CD4-positive, alpha-beta T cell treated with Interleukin-15 for 1 hour (primary cell): Measurements from ENCODE around the gene MAPT.

Experiments used
- DNase-seq: peaks from one replicate; pipeline ENCODE4 v3.0.0-alpha.2; 2020

Gene MAPT

DNA sequence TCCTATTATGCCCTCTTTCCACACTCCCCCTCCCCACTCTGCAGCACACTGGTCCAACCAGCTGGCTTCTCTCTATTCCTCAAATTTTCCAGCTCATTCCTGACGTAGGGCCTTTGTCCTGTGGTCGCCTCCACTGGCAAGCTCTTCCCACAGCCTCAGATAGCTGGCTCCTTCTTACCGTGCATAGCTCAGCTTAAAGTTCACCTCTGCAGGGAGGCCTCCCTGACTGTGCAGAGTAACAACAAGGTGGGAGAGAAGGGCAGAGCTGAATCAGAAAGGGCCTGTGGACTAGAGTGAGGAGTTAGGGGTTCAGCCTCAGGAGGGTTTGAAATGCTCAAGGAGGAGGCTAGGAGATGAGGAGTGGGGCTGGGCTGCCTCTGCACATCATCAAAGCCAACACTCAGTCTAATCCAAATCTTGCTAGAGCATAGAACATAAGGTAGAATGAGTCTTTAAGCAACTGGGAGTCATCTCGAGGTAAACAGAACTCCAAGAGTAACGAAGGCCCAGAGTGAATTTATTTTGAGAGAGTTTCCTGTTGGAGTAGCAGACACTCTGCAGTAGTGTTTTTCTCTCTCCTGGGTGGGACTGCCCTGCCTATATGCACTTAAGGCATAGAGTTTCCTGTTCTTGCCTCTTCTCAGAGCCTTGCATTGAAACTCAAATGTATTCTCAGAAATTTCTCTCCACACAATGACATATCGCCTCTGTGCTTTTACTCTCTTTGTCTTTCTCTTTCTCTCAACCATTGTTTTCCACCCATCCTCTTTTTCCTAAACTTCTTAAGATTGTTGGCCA is 30.3 kb upstream of the MAPT start:
- DNase-seq = no peak

DNA sequence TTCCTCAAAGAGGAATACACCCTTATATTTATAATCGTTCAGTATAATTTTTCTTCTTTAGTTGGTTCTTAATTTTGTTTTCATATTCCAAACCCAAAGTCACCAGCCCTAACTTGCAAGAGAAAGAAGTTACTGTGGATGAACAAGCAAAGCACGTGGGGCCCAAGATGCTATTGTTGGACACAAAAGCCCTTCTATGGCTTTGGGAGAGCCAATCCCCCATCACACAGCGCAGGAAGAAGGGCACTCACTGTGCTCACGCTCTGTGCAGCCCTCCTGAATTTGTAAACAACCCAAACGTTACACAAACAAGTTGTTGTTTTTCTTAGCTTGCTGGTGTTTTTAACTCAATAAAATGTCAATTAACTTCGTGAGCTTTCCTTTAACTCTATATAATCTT is 27.2 kb upstream of the MAPT start:
- no peak for DNase-seq

- no peak for DNase-seq
These were observed 26.7 kb upstream of the MAPT start for GRCh38 chr17:45867702-45868101.

DNA sequence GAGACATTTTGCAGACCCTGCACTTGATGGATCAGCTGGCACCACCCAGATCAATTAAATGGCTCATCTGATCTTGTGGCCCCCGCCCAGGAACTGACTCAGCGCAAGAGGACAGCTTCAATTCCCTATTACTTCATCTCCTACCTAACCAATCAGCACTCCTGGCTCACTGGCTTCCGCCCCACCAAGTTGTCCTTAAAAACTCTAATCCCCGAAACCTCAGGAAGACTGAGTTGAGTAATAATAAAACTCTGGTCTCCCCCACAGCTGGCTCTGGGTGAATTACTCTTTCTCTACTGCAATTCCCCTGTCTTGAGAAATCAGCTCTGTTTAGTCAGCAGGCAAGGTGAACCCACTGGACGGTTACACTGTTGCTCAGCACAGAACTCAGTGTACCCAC is 26.1 kb upstream of the MAPT start:
- no peak for DNase-seq

GRCh38 chr17:45869676-45870341 is 24.5 kb upstream of the MAPT start:
- no peak for DNase-seq

- DNase-seq = no peak
These were observed 23.9 kb upstream of the MAPT start for GRCh38 chr17:45870342-45870974.

DNA sequence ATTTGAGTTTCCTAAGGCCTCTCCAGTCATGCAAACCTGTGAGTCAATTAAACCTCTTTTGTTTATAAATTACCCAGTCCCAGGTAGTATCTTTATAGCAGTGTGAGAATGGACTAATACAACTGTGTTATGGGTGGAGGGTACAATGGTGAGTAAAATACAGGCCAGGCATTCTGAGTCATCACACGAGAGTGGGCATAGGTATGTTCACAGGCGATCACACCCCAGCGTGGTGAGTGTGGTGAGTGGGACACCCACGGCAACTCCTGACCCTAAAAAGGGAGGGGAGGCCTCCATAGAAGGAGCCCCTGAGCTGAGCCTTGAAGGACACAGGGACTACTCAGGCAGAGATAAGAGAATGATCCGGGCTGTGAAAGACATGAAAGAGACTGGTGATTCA is 22.6 kb upstream of the MAPT start:
- no peak for DNase-seq

DNA sequence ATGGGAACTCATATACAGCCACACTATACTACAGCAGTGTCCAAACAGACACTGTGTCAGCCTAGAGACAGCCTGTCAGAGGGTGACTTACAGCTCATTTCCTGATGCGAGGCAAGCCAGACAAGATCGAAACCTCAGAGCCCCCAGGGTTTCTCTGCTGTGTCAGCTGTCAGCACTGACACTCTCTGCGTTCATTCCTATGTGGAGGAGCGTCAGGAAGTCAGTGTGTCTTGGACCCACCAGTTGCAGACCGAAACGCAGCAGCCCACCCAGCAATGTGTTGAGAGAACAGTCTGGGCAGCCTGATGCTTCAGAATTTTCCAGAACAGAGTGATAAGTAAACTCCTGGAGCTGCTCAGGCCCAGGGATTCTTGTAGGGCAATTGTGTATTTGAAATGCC is 20.6 kb upstream of the MAPT start:
- no peak for DNase-seq

DNA sequence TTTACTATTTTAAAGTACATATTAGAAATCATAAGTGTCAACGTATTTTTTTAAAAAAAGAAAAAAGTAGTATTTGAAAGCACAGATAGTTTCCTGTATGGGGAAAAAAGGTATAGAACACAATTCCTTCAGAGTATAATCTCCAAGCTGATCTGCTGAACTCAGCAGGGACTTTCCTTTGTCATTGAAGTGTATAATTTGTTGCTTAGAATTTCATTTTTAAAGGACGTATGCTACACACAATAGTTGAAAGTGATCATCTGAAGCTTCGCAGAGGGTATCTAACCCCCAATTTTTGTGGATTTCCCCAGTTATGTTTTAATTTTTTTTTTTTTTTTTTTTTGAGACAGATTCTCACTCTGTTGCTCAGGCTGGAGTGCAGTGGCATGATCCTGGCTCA is 20.2 kb upstream of the MAPT start:
- no peak for DNase-seq

- no peak for DNase-seq
These were observed 17.8 kb upstream of the MAPT start for GRCh38 chr17:45876539-45876938.

- no peak for DNase-seq
These were observed 16.9 kb upstream of the MAPT start for GRCh38 chr17:45877467-45877866.

DNA sequence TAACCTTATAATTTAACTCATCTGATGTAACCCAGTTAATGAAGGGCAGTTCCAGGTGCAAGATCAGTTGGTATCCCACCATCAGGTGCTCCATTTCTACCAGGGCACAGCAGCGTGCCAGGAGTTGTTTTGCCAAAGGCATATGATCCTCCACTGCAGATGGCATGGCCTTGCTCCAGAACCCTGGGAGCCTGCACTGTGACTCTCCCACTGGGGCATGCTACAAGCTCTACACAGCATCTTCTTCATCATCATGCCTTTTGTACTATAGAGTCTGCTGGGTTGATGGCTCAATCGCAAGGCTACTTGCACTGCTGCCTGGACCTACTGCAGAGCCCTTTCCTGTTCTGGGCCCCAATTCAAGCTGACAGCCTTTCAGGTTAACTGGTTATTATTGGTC is 11.3 kb upstream of the MAPT start:
- no peak for DNase-seq

DNA sequence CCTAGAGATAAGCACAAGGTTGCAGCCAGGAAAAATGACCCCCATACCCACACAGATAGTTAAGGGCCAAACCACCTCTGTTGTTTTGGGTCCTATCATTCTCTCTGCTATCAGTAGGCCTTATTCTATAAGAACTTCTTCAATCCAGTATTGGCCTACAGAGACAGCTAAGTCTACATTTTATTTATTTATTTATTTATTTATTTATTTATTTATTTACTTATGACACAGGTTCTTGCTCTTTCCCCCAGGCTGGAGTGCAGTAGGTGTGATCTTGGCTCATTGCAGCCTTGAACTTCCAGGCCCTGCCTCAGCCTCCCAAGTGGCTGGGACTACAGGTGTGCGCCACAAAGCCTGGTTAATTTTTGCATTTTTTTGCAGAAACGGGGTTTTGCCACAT is 7.5 kb upstream of the MAPT start:
- DNase-seq = no peak

GRCh38 chr17:45888392-45888791 is 6.0 kb upstream of the MAPT start:
- DNase-seq = no peak

DNA sequence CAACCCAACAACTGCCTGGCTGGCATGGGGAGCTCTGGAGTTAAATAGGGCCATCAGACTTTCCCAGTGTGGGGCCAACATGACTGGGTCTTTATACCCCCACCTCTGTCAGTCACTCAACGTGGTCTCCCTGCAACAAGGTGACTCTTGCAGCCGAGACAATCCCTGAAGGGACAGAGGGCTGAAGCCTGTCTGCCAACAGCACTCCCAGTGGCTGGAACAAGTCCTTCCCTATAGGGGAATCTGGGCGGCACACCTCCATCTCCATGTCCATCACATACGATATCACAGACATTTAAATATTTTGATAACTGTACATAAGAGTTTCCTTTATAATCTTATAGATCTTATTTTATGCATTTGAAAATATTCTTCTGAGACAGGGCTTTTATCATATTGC is 4.8 kb upstream of the MAPT start:
- DNase-seq = no peak

GRCh38 chr17:45893725-45894021 is 681 bp upstream of the MAPT start:
- DNase-seq = no peak

DNA sequence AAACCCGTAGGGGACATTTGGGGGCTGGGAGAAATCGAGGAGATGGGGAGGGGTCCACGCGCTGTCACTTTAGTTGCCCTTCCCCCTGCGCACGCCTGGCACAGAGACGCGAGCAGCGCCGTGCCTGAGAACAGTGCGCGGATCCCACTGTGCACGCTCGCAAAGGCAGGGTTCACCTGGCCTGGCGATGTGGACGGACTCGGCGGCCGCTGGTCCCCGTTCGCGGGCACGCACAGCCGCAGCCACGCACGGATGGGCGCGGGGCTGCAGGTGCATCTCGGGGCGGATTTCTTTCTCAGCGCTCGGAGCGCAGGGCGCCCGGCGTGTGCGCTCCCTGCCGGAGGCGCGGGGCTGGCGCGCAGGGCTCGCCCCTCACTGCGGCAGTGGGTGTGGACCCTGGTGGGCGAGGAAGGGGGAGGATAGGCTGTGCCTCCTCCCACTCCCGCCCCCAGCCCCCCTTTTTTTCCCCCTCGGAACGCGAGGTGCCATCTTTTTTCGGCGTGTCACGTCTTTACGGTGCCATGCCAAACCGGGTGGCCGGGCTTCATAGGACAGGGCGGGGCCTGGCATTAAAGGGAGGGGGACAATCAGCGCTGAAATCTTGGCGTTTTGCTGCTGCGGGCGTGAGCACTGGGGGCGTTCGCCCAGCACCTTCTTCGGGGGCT is 1.1 kb downstream of the MAPT start:
- no peak for DNase-seq

GRCh38 chr17:45895969-45896785 is 1.8 kb downstream of the MAPT start:
- no peak for DNase-seq

DNA sequence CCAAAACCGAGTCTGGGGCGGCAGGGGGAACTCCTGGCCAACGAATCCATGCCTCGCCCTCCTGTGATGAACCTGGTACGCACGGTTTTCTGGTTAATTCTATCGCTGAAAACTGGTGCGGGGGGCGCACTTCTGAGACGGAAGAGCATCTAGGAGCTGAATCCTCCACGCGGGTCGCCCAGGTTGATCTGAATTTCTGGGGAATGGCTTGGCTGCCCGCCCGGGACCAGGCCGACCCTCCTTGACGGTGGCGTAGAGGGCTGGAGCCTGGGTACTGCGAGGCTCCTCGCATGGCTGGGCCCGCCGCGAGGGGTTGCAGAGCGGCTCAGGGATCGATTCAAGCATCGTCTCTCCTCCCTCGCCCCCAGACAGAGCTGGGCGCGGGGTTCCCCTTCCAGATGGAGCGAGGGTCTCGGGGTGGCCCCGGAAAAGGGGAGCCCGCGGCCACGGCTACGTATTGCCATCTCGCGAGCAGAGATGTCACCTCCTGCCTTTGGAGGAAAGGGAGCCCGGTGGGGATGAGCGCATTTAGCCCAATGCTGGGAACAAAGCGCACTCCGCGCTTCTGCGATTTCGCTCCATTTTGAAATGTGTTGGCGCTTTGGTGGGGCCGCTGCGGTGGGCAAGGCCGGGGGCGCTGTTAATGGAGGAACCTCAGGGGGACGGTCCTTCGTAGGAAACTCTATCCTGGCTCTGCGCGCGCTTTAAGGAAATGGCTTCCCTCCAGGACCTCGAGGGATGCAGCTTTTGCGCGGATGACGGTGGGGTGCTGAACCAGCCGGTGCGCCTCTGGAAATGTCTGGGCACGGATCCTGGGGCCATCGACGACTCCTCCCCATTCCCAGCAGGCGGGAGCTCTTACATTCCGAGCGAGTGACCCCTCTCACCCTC is 2.7 kb downstream of the MAPT start:
- no peak for DNase-seq

GRCh38 chr17:45900136-45900535 is 5.8 kb downstream of the MAPT start:
- DNase-seq = no peak

DNA sequence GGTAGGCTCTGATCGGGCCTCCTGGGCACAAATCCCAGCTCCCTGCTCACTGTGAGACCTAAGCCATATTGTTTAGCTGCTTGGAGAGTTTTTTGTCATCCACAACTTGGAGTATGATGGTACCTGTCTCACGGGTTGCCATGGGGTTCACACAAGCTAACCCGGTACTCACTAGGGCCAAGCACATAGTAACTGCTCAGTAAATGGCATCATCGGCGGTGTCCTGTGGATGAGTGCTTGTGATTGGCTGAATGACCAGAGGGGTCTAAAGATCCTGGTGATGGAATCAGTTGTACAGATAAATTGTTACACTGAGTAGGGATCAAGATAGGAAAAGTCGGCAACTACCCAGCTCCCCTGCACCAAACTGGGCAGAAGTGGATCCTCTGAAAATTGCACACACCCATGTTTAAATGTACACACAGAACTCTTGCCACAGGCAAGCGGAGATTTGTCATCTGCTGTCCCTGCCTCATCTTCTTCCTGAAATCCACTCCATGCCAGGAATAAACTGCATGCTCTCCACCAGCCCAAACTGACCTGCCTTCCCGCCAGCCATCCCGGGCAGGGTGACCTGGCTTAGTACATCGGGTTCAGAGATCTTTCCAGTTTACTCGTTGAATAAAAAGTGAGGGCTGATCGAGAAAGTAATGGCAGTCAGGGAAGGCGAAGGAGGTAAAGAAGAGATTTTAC is 6.5 kb downstream of the MAPT start:
- DNase-seq = no peak
